Endodermal cell (in vitro differentiated cells): ENCODE data around the gene CPAMD8. TPM values are rescaled to one million over a fixed set of nuclear protein-coding genes. Genes with fewer than 3 reads are reported as not detected.

Experiments
- DNase-seq: peaks from one replicate; pipeline ENCODE4 v3.0.0-alpha.2; 2017
- H3K27ac ChIP-seq: 2 replicates; pipeline ENCODE4 v1.5.1; 2013; ENCODE audit warnings: mild to moderate bottlenecking, low read depth, low read length, moderate library complexity
- H3K27me3 ChIP-seq: 2 replicates; pipeline ENCODE4 v1.6.1; 2013; ENCODE audit warnings: mild to moderate bottlenecking, low read length, moderate library complexity; ENCODE audit not compliant: insufficient read depth, control insufficient read depth, poor library complexity, severe bottlenecking
- H3K36me3 ChIP-seq: 2 replicates; pipeline ENCODE4 v1.7.0; 2013; ENCODE audit warnings: mild to moderate bottlenecking, low read length, moderate library complexity; ENCODE audit not compliant: control insufficient read depth, insufficient read depth
- H3K4me1 ChIP-seq: one replicate; pipeline ENCODE4 v1.7.0; 2013; ENCODE audit warnings: low read length; ENCODE audit not compliant: control insufficient read depth, insufficient read depth
- H3K4me3 ChIP-seq: 2 replicates; pipeline ENCODE4 v1.5.1; 2013; ENCODE audit warnings: mild to moderate bottlenecking, low read length, moderate library complexity
- H3K9ac ChIP-seq: 2 replicates; pipeline ENCODE4 v1.6.1; 2013; ENCODE audit warnings: mild to moderate bottlenecking, low read length, moderate library complexity; ENCODE audit not compliant: poor library complexity, severe bottlenecking; ENCODE audit errors: extremely low read depth
- H3K9me3 ChIP-seq: 2 replicates; pipeline ENCODE4 v1.6.1; 2013; ENCODE audit warnings: mild to moderate bottlenecking, low read length, moderate library complexity; ENCODE audit not compliant: control insufficient read depth
- H3K27ac Mint-ChIP-seq: 2 replicates; pipeline ENCODE4 v1.8.0; 2020; ENCODE audit warnings: mixed read lengths
- H3K27me3 Mint-ChIP-seq: 2 replicates; pipeline ENCODE4 v1.8.0; 2021; ENCODE audit warnings: mild to moderate bottlenecking, mixed read lengths; ENCODE audit not compliant: insufficient read depth
- H3K36me3 Mint-ChIP-seq: 2 replicates; pipeline ENCODE4 v1.8.0; 2020; ENCODE audit warnings: low read depth, mixed read lengths
- H3K4me1 Mint-ChIP-seq: 2 replicates; pipeline ENCODE4 v1.8.0; 2020; ENCODE audit warnings: mixed read lengths
- H3K4me3 Mint-ChIP-seq: 2 replicates; pipeline ENCODE4 v1.8.0; 2020; ENCODE audit warnings: mild to moderate bottlenecking, moderate library complexity, mixed read lengths
- H3K9me3 Mint-ChIP-seq: 2 replicates; pipeline ENCODE4 v1.8.0; 2020; ENCODE audit warnings: mild to moderate bottlenecking, mixed read lengths
- CTCF ChIP-seq: fragments of 200-600 bp; sonication (generic); conservative IDR thresholded peaks from 2 replicates; pipeline ENCODE4 v1.5.0; 2021; ENCODE audit warnings: antibody characterized with exemption, mild to moderate bottlenecking
- WGBS, 2 experiments: methylation state at CpG; one replicate each; pipeline versions ENCODE4 v1.1.5 to v1.1.7; 2013; ENCODE audit warnings: missing lambda C conversion rate in 2 of 2, mixed read lengths in 1 of 2; ENCODE audit not compliant: insufficient coverage in 1 of 2, insufficient read length in 1 of 2; 5-methylcytosine and 5-hydroxymethylcytosine counted together
- total RNA-seq, 2 donors: library from RNA; stranded (reverse); fragmentation: NEBNext Ultra II Directional in 1 of 2; extraction: Animal tissue kit (Norgen Biotek cat#: 25700) in 1 of 2; gene quantifications; 2 replicates in 1 of 2; 3 replicates in 1 of 2; pipeline ENCODE4 v1.2.1, GENCODE V29; 2021

Gene CPAMD8
- total RNA-seq, 2 donors from 2014 or later: 19.7 to 22.9 TPM

DNA sequence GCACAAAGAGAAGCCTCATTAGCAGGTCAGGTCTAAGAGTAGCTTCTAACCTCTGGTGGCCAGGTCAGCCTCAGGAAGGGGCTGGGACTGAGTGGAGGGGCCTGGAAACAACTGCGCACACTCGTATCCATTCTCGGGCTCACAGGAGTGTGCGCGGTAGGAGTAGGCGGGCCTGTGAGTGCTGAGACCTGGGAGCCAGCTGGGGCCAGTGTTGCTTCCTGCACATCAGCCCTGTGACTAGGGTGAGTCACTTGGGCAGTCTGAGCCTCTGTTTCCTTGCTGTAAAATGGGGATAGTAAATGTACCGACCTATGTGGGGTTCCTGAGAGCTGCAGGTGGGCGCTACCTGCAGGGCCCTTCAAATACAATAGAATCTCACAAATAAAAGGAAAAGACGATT is 170.5 kb downstream of the CPAMD8 start:
- no peaks in the 10 kb centered on the region for H3K9me3 ChIP-seq
- WGBS, 2 experiments: 95 to 98% methylated on average over 8 to 9 of the region's 9 CpGs
- Mint-ChIP-seq H3K27me3 (no peaks in the 10 kb centered on the region), H3K4me3 (no peak overlapping the region), H3K27ac (no peak overlapping the region), H3K36me3 (peaks cover 71% of the 10 kb centered on the region), H3K9me3 (no peaks in the 10 kb centered on the region), H3K4me1 (no peaks in the 10 kb centered on the region)
- no peaks in the 10 kb centered on the region for H3K27me3 ChIP-seq
- no peak overlapping the region for H3K27ac ChIP-seq
- no peak for DNase-seq
- H3K4me3 ChIP-seq: no peak overlapping the region
- no peaks in the 10 kb centered on the region for H3K4me1 ChIP-seq
- H3K9ac ChIP-seq: no peak overlapping the region
- H3K36me3 ChIP-seq: peaks cover 57% of the 10 kb centered on the region
- TF ChIP-seq CTCF: no peak

DNA sequence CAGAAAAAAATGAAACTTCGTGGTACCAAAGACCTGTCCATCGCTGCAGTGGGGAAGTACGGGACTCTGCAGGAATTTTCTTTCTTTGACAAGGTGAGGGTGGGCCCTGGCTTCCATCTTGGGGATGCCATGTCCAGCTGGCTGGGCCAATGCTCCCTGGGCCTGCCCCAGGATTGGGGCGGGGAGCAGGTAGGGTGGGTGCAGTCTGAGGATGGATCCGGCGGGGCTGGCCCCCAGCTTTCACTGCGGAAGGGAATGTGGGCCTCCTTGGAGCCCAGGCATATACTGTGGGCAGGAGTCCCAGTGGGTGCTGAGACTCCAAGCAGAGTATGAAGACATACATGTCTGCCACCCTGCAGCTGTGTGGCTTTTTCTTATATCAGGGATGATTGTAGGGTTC is 173.5 kb downstream of the CPAMD8 start:
- WGBS, 2 experiments: 97 to 100% methylated on average over 3 to 7 of the region's 7 CpGs
- H3K4me1 Mint-ChIP-seq: no peaks in the 10 kb centered on the region
- Histone ChIP-seq H3K4me1 (no peaks in the 10 kb centered on the region), H3K27ac (no peak overlapping the region), H3K9ac (no peak overlapping the region), H3K9me3 (no peaks in the 10 kb centered on the region), H3K27me3 (no peaks in the 10 kb centered on the region), H3K36me3 (peaks cover 82% of the 10 kb centered on the region), H3K4me3 (no peak overlapping the region)
- H3K9me3 Mint-ChIP-seq: no peaks in the 10 kb centered on the region
- no peak for TF ChIP-seq CTCF
- no peak overlapping the region for H3K4me3 Mint-ChIP-seq
- H3K27me3 Mint-ChIP-seq: no peaks in the 10 kb centered on the region
- DNase-seq: no peak
- H3K36me3 Mint-ChIP-seq: peaks cover 77% of the 10 kb centered on the region
- H3K27ac Mint-ChIP-seq: no peak overlapping the region

- peaks cover 88% of the 10 kb centered on the region for H3K36me3 ChIP-seq
- H3K4me3 ChIP-seq: no peak overlapping the region
- H3K27ac Mint-ChIP-seq: no peak overlapping the region
- no peaks in the 10 kb centered on the region for H3K9me3 Mint-ChIP-seq
- no peaks in the 10 kb centered on the region for H3K4me1 Mint-ChIP-seq
- no peak overlapping the region for H3K9ac ChIP-seq
- no peaks in the 10 kb centered on the region for H3K27me3 Mint-ChIP-seq
- H3K27ac ChIP-seq: no peak overlapping the region
- DNase-seq: no peak
- TF ChIP-seq CTCF: no peak
- no peak overlapping the region for H3K4me3 Mint-ChIP-seq
- H3K36me3 Mint-ChIP-seq: peaks cover 80% of the 10 kb centered on the region
- 93% methylated on average over 23 to 33 of the region's 33 CpGs for WGBS, 2 experiments
- H3K27me3 ChIP-seq: no peaks in the 10 kb centered on the region
- H3K9me3 ChIP-seq: no peaks in the 10 kb centered on the region
- no peaks in the 10 kb centered on the region for H3K4me1 ChIP-seq
Measured at GRCh38 chr19:16851031-16851712, 175.4 kb downstream of the CPAMD8 start.
